Measurements from ENCODE around the gene SLIT1. TPM values are rescaled to one million over a fixed set of nuclear protein-coding genes. Genes with fewer than 3 reads are reported as not detected.

SLIT1 gene
- total RNA-seq, 2 donors from 2014 or later = 0.14 to 0.35 TPM

DNA sequence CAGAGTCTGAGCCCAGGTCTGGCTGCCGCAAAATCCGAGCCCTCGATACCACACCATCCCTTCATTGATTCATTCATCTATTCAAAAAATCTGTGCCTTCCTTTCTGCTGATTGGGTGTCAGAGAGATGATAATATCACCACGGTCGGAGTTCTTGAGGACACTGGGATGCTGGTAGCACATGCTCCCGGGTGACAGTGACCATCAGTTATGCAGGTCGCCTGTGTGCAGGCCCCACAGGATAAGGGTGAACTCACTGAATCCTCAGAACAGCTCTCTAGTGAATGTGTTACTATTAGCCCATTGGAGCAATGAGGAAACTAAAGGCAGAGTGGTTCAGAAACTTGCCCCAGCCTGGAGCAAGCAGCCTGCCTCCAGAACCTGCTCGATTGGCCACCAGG lies 145.1 kb downstream of the SLIT1 start:
- H3K4me1 ChIP-seq (ENCODE audit: control insufficient read depth in 1 of 2, low read depth in 2 of 2) = peaks cover 0 to 13% of the 10 kb centered on the region in 2 donors
- no peak for DNase-seq (ENCODE audit: low spot score)
- no peaks in the 10 kb centered on the region for H3K27me3 ChIP-seq (replicated peaks; ENCODE audit: insufficient read depth)
- H3K36me3 ChIP-seq = no peaks in the 10 kb centered on the region
- H3K9me3 ChIP-seq = no peaks in the 10 kb centered on the region
- H3K27ac ChIP-seq = no peak overlapping the region
- ATAC-seq (ENCODE audit: insufficient number of reproducible peaks, low FRiP score, low read depth) = no peak
- TF ChIP-seq, protein P1, sequence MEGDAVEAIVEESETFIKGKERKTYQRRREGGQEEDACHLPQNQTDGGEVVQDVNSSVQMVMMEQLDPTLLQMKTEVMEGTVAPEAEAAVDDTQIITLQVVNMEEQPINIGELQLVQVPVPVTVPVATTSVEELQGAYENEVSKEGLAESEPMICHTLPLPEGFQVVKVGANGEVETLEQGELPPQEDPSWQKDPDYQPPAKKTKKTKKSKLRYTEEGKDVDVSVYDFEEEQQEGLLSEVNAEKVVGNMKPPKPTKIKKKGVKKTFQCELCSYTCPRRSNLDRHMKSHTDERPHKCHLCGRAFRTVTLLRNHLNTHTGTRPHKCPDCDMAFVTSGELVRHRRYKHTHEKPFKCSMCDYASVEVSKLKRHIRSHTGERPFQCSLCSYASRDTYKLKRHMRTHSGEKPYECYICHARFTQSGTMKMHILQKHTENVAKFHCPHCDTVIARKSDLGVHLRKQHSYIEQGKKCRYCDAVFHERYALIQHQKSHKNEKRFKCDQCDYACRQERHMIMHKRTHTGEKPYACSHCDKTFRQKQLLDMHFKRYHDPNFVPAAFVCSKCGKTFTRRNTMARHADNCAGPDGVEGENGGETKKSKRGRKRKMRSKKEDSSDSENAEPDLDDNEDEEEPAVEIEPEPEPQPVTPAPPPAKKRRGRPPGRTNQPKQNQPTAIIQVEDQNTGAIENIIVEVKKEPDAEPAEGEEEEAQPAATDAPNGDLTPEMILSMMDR (IDR thresholded peaks at IDR 0.05) = no peak
- H3K4me3 ChIP-seq = no peak overlapping the region

- ATAC-seq (ENCODE audit: insufficient number of reproducible peaks, low FRiP score, low read depth) (no peak), DNase-seq (ENCODE audit: low spot score) (no peak)
- Histone ChIP-seq H3K27ac (no peak overlapping the region), H3K27me3 (replicated peaks; ENCODE audit: insufficient read depth) (no peaks in the 10 kb centered on the region), H3K36me3 (no peaks in the 10 kb centered on the region), H3K4me3 (no peak overlapping the region), H3K4me1 (ENCODE audit: control insufficient read depth in 1 of 2, low read depth in 2 of 2) (peaks cover 0 to 13% of the 10 kb centered on the region in 2 donors), H3K9me3 (no peaks in the 10 kb centered on the region)
- TF ChIP-seq, protein P1 (IDR thresholded peaks at IDR 0.05) = no peak
These were observed 145.5 kb downstream of the SLIT1 start for GRCh38 chr10:97040248-97040584.

GRCh38 chr10:97039538-97040247 lies 146.1 kb downstream of the SLIT1 start:
- Histone ChIP-seq H3K4me3 (no peak overlapping the region), H3K4me1 (ENCODE audit: control insufficient read depth in 1 of 2, low read depth in 2 of 2) (peaks cover 0 to 13% of the 10 kb centered on the region in 2 donors), H3K36me3 (no peaks in the 10 kb centered on the region), H3K27ac (no peak overlapping the region), H3K27me3 (replicated peaks; ENCODE audit: insufficient read depth) (no peaks in the 10 kb centered on the region), H3K9me3 (no peaks in the 10 kb centered on the region)
- TF ChIP-seq, protein P1 (IDR thresholded peaks at IDR 0.05) = no peak
- DNase-seq (ENCODE audit: low spot score) (no peak), ATAC-seq (ENCODE audit: insufficient number of reproducible peaks, low FRiP score, low read depth) (no peak)

GRCh38 chr10:97038688-97039087 lies 147.1 kb downstream of the SLIT1 start:
- TF ChIP-seq, protein P1 (IDR thresholded peaks at IDR 0.05) = no peak
- Histone ChIP-seq H3K4me1 (ENCODE audit: control insufficient read depth in 1 of 2, low read depth in 2 of 2) (peaks cover 0 to 13% of the 10 kb centered on the region in 2 donors), H3K4me3 (no peak overlapping the region), H3K27ac (no peak overlapping the region), H3K9me3 (no peaks in the 10 kb centered on the region), H3K36me3 (no peaks in the 10 kb centered on the region), H3K27me3 (replicated peaks; ENCODE audit: insufficient read depth) (no peaks in the 10 kb centered on the region)
- ATAC-seq (ENCODE audit: insufficient number of reproducible peaks, low FRiP score, low read depth) = no peak
- no peak for DNase-seq (ENCODE audit: low spot score)

GRCh38 chr10:97037365-97038361 lies 148.1 kb downstream of the SLIT1 start:
- Histone ChIP-seq H3K4me3 (peak overlapping the region; percentile 73), H3K4me1 (ENCODE audit: control insufficient read depth in 1 of 2, low read depth in 2 of 2) (peaks cover 0 to 13% of the 10 kb centered on the region in 2 donors), H3K27ac (no peak overlapping the region), H3K36me3 (no peaks in the 10 kb centered on the region), H3K27me3 (replicated peaks; ENCODE audit: insufficient read depth) (no peaks in the 10 kb centered on the region), H3K9me3 (no peaks in the 10 kb centered on the region)
- TF ChIP-seq, protein P1 (IDR thresholded peaks at IDR 0.05) = peak; percentile 88
- peak; percentile 57 for DNase-seq (ENCODE audit: low spot score)
- ATAC-seq (ENCODE audit: insufficient number of reproducible peaks, low FRiP score, low read depth) = peak; percentile 65
